CD14-positive monocyte (primary cell): ENCODE data around the gene GPC5. TPM values are rescaled to one million over a fixed set of nuclear protein-coding genes. Genes with fewer than 3 reads are reported as not detected.

ENCODE experiments used
- DNase-seq, 3 donors: peaks; one replicate each; pipeline ENCODE4 v3.0.0-alpha.2; 2011 to 2022
- H2AFZ ChIP-seq: 2 replicates; pipeline ENCODE4 v1.6.0; 2012; ENCODE audit warnings: mild to moderate bottlenecking, low read depth, low read length, inconsistent platforms; ENCODE audit not compliant: insufficient read depth, poor library complexity, severe bottlenecking
- H3K27ac ChIP-seq, 2 donors: 1 replicate in 1 of 2; 2 replicates in 1 of 2; pipeline ENCODE4 v1.5.1; 2012 to 2013; ENCODE audit warnings: low read length in 2 of 2, control low read depth in 1 of 2, inconsistent platforms in 1 of 2, low read depth in 1 of 2, mild to moderate bottlenecking in 1 of 2
- H3K27me3 ChIP-seq, 2 donors: one replicate each; pipeline versions ENCODE4 v1.6.0 to v1.6.1; 2011 to 2013; ENCODE audit warnings: low read length in 2 of 2; ENCODE audit not compliant: control insufficient read depth in 2 of 2, insufficient read depth in 2 of 2
- H3K36me3 ChIP-seq, 2 donors: replicated peaks in 1 of 2; 1 replicate in 1 of 2; 2 replicates in 1 of 2; pipeline versions ENCODE4 v1.5.1 to v1.6.1; 2012 to 2013; ENCODE audit warnings: low read length in 2 of 2, control low read depth in 1 of 2, inconsistent platforms in 1 of 2, mild to moderate bottlenecking in 1 of 2; ENCODE audit not compliant: insufficient read depth in 2 of 2, control insufficient read depth in 1 of 2
- H3K4me1 ChIP-seq, 2 donors: 1 replicate in 1 of 2; 2 replicates in 1 of 2; pipeline versions ENCODE4 v1.5.1 to v1.6.1; 2012 to 2013; ENCODE audit warnings: low read length in 2 of 2, control low read depth in 1 of 2, inconsistent platforms in 1 of 2, mild to moderate bottlenecking in 1 of 2, moderate library complexity in 1 of 2; ENCODE audit not compliant: insufficient read depth in 2 of 2, control insufficient read depth in 1 of 2
- H3K4me2 ChIP-seq: replicated peaks from 2 replicates; pipeline ENCODE3; 2012; ENCODE audit warnings: low read length, moderate library complexity, mild to moderate bottlenecking; ENCODE audit not compliant: poor library complexity, severe bottlenecking; ENCODE audit errors: extremely low read depth
- H3K4me3 ChIP-seq, 3 experiments: fragments of 200-600 bp in 1 of 3; sonication (generic) in 1 of 3; replicated peaks in 1 of 3; 1 replicate in 2 of 3; 2 replicates in 1 of 3; pipeline ENCODE4 v1.5.1; 2011 to 2013; ENCODE audit warnings: low read length in 3 of 3, mild to moderate bottlenecking in 3 of 3, control low read depth in 2 of 3, low read depth in 2 of 3, inconsistent platforms in 1 of 3, moderate library complexity in 1 of 3
- H3K79me2 ChIP-seq: 2 replicates; pipeline ENCODE4 v1.6.0; 2012; ENCODE audit warnings: mild to moderate bottlenecking, control low read depth, inconsistent platforms, low read length, moderate library complexity; ENCODE audit not compliant: insufficient read depth
- H3K9ac ChIP-seq: 2 replicates; pipeline ENCODE4 v1.6.0; 2017; ENCODE audit warnings: low read length, mild to moderate bottlenecking; ENCODE audit not compliant: insufficient read depth, poor library complexity, severe bottlenecking
- H3K9me3 ChIP-seq, 2 donors: replicated peaks in 1 of 2; 1 replicate in 1 of 2; 2 replicates in 1 of 2; pipeline versions ENCODE4 v1.5.1 to v1.6.1; 2012 to 2013; ENCODE audit warnings: low read length in 2 of 2, control low read depth in 1 of 2; ENCODE audit not compliant: control insufficient read depth in 1 of 2, insufficient read depth in 1 of 2
- H4K20me1 ChIP-seq: 2 replicates; pipeline ENCODE4 v1.6.0; 2012; ENCODE audit warnings: mild to moderate bottlenecking, low read length, control low read depth, moderate library complexity; ENCODE audit not compliant: insufficient read depth
- H3K27ac Mint-ChIP-seq, 7 donors: one replicate each; pipeline ENCODE4 v1.8.0; 2020; ENCODE audit warnings: mild to moderate bottlenecking in 7 of 7, mixed read lengths in 7 of 7, moderate library complexity in 6 of 7, inconsistent platforms in 2 of 7
- H3K27me3 Mint-ChIP-seq, 3 donors: one replicate each; pipeline ENCODE4 v1.8.0; 2021 to 2022; ENCODE audit warnings: low read depth in 3 of 3, mild to moderate bottlenecking in 3 of 3, mixed read lengths in 3 of 3, moderate library complexity in 3 of 3, inconsistent platforms in 1 of 3
- H3K36me3 Mint-ChIP-seq, 2 donors: one replicate each; pipeline ENCODE4 v1.8.0; 2020; ENCODE audit warnings: mixed read lengths in 2 of 2, inconsistent platforms in 1 of 2, mild to moderate bottlenecking in 1 of 2
- H3K4me1 Mint-ChIP-seq: one replicate; pipeline ENCODE4 v1.8.0; 2020; ENCODE audit warnings: mild to moderate bottlenecking, mixed read lengths
- H3K4me3 Mint-ChIP-seq, 2 donors: one replicate each; pipeline ENCODE4 v1.8.0; 2020; ENCODE audit warnings: mild to moderate bottlenecking in 2 of 2, mixed read lengths in 2 of 2, moderate library complexity in 1 of 2
- H3K9me3 Mint-ChIP-seq, 7 donors: one replicate each; pipeline ENCODE4 v1.8.0; 2020 to 2022; ENCODE audit warnings: mixed read lengths in 7 of 7, mild to moderate bottlenecking in 6 of 7, moderate library complexity in 6 of 7, inconsistent platforms in 2 of 7
- WGBS: methylation state at CpG from one replicate; pipeline ENCODE4 v1.1.5; 2013; ENCODE audit warnings: missing lambda C conversion rate; ENCODE audit not compliant: insufficient coverage; 5-methylcytosine and 5-hydroxymethylcytosine counted together
- intact Hi-C, 2 donors: fragments of 100-400 bp; cut with micrococcal nuclease; formaldehyde crosslinking; loops; one replicate each; pipeline versions ENCODE4 v1.15.0 to v1.15.1; 2023
- polyA plus RNA-seq, 3 donors: library from polyadenylated mRNA; depleted of rRNA in 1 of 3; unstranded in 2 of 3; stranded (reverse) in 1 of 3; fragments of 300-500 nt in 2 of 3; fragments of >200 nt in 1 of 3; fragmentation: Illumina TruSeq in 2 of 3; gene quantifications; 1 replicate in 2 of 3; 2 replicates in 1 of 3; pipeline ENCODE4 v1.2.3, GENCODE V29; 2012 to 2021
- TF ChIP-seq, protein P1 (sequence below): fragments of 200-600 bp; IDR thresholded peaks from one replicate; pipeline ENCODE4 v1.8.0; 2022; ENCODE audit warnings: antibody characterized with exemption, mild to moderate bottlenecking

The GPC5 gene
- polyA plus RNA-seq, 3 donors: not detected

- Histone ChIP-seq H3K27me3 (no peaks in the 10 kb centered on the region), H3K4me3 (no peak overlapping the region), H2AFZ (no peak overlapping the region), H3K27ac (no peak overlapping the region), H3K36me3 (no peaks in the 10 kb centered on the region), H3K9ac (no peak overlapping the region), H4K20me1 (no peaks in the 10 kb centered on the region), H3K9me3 (peaks cover 0 to 14% of the 10 kb centered on the region in 2 donors), H3K4me1 (no peaks in the 10 kb centered on the region), H3K4me2 (no peak overlapping the region), H3K79me2 (no peaks in the 10 kb centered on the region)
- H3K27me3 Mint-ChIP-seq: peaks cover 0 to 1% (median 0%) of the 10 kb centered on the region in 3 donors
- no peak overlapping the region for H3K4me3 Mint-ChIP-seq
- no peaks in the 10 kb centered on the region for H3K4me1 Mint-ChIP-seq
- no peak overlapping the region for H3K27ac Mint-ChIP-seq
- no peaks in the 10 kb centered on the region for H3K36me3 Mint-ChIP-seq
- no peak for DNase-seq
- TF ChIP-seq, protein P1, sequence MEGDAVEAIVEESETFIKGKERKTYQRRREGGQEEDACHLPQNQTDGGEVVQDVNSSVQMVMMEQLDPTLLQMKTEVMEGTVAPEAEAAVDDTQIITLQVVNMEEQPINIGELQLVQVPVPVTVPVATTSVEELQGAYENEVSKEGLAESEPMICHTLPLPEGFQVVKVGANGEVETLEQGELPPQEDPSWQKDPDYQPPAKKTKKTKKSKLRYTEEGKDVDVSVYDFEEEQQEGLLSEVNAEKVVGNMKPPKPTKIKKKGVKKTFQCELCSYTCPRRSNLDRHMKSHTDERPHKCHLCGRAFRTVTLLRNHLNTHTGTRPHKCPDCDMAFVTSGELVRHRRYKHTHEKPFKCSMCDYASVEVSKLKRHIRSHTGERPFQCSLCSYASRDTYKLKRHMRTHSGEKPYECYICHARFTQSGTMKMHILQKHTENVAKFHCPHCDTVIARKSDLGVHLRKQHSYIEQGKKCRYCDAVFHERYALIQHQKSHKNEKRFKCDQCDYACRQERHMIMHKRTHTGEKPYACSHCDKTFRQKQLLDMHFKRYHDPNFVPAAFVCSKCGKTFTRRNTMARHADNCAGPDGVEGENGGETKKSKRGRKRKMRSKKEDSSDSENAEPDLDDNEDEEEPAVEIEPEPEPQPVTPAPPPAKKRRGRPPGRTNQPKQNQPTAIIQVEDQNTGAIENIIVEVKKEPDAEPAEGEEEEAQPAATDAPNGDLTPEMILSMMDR: no peak
- H3K9me3 Mint-ChIP-seq: peaks cover 8 to 20% (median 13%) of the 10 kb centered on the region in 7 donors
- intact Hi-C loops: no loop called here
Measured at GRCh38 chr13:91520952-91521351, 122.5 kb downstream of the GPC5 start.

GRCh38 chr13:91523116-91523515, 124.7 kb downstream of the GPC5 start:
- Histone ChIP-seq H3K79me2 (no peaks in the 10 kb centered on the region), H3K9me3 (peaks cover 5 to 14% of the 10 kb centered on the region in 2 donors), H3K36me3 (no peaks in the 10 kb centered on the region), H3K4me2 (no peak overlapping the region), H3K4me1 (no peaks in the 10 kb centered on the region), H4K20me1 (no peaks in the 10 kb centered on the region), H3K27me3 (no peaks in the 10 kb centered on the region), H3K27ac (no peak overlapping the region), H3K9ac (no peak overlapping the region), H3K4me3 (no peak overlapping the region), H2AFZ (no peak overlapping the region)
- Mint-ChIP-seq H3K27ac (no peak overlapping the region), H3K4me1 (no peaks in the 10 kb centered on the region), H3K9me3 (peaks cover 4 to 16% (median 8%) of the 10 kb centered on the region in 7 donors), H3K27me3 (peaks cover 0 to 1% (median 0%) of the 10 kb centered on the region in 3 donors), H3K4me3 (no peak overlapping the region), H3K36me3 (no peaks in the 10 kb centered on the region)
- DNase-seq: no peak
- TF ChIP-seq, protein P1: no peak
- WGBS: no CpG with 5 or more reads among the region's 3 CpGs
- intact Hi-C loops: no loop called here
